ENCODE results near the gene LAMC3. TPM values are rescaled to one million over a fixed set of nuclear protein-coding genes. Genes with fewer than 3 reads are reported as not detected.

Gene LAMC3
- total RNA-seq, 1 experiment from 2014 or later, result not detected

GRCh38 chr9:131050831-131051230 lies 41.9 kb downstream of the LAMC3 start:
- Histone ChIP-seq H2AFZ (ENCODE audit: low read length) (no peak overlapping the region), H3K27me3 (ENCODE audit: low read length) (no peaks in the 10 kb centered on the region), H4K20me1 (ENCODE audit: insufficient read depth, low read depth, low read length) (no peaks in the 10 kb centered on the region)

DNA sequence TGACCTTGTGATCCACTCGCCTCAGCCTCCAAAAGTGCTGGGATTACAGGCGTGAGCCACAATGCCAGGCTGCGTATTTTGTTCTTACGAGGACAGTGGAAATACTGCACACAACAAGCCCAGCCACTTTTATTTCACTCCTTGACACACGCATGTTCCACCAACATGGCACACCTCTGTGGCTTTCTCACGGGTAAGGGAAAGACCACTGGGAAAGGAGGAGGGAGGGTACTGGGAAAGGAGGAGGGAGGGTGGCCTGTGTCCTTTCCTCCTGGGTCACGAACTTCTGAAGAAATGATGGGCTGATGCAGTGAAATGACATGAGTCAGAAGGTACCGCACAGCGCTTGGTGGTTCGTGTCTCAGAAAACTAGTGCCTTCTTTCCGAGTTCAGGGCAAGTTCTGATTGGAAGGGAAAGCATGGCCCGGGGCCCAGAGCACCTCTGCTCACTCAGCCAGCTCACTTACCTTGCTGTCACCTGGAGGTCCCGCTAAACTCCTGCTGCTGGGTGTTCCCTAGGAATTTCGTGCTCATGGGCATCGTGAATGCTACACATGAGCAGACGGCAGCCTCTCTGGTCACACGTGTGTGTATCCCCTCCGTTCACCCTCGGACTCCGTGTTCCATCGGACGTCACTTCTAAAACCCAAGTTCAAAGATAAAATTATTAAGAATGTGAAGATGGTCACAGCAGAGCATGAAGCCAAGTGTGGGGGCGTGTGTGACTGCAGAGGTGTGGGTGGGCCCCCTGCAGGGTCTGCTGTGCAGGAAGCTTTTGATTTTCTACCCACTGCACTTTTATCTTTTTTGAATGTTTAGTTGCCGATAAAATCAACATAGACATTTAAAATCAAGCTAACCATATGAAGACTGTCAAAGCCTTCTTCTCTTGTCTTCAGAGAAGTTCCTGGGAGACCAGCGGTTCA lies 42.9 kb downstream of the LAMC3 start:
- H3K9ac ChIP-seq (ENCODE audit: low read length), result no peak overlapping the region

More at GRCh38 chr9:131050831-131051230, 41.9 kb downstream of the LAMC3 start:
- H3K4me1 ChIP-seq (ENCODE audit: low read length), result no peaks in the 10 kb centered on the region
- no peak overlapping the region for H3K27ac ChIP-seq (ENCODE audit: low read length)
- H3K4me3 ChIP-seq (ENCODE audit: low read length), result no peak overlapping the region
- H3K9me3 ChIP-seq (ENCODE audit: low read length), result no peaks in the 10 kb centered on the region
- no peaks in the 10 kb centered on the region for H3K9me2 ChIP-seq (replicated peaks; ENCODE audit: insufficient read depth, low read length)
- no peaks in the 10 kb centered on the region for H3K36me3 ChIP-seq (ENCODE audit: insufficient read depth, low read length)
- H3K4me2 ChIP-seq (ENCODE audit: low read depth, low read length, poor library complexity, severe bottlenecking), result no peak overlapping the region
- DNase-seq, result no peak
- H3K9ac ChIP-seq (ENCODE audit: low read length), result no peak overlapping the region
- H3K79me2 ChIP-seq (ENCODE audit: low read length), result no peaks in the 10 kb centered on the region

GRCh38 chr9:131053896-131054295 lies 44.9 kb downstream of the LAMC3 start:
- Histone ChIP-seq H2AFZ (ENCODE audit: low read length) (no peak overlapping the region), H3K36me3 (ENCODE audit: insufficient read depth, low read length) (no peaks in the 10 kb centered on the region), H3K27me3 (ENCODE audit: low read length) (no peaks in the 10 kb centered on the region), H3K9ac (ENCODE audit: low read length) (no peak overlapping the region), H3K9me2 (replicated peaks; ENCODE audit: insufficient read depth, low read length) (no peaks in the 10 kb centered on the region), H3K9me3 (ENCODE audit: low read length) (no peaks in the 10 kb centered on the region), H3K4me1 (ENCODE audit: low read length) (no peaks in the 10 kb centered on the region), H3K27ac (ENCODE audit: low read length) (no peak overlapping the region), H3K79me2 (ENCODE audit: low read length) (no peaks in the 10 kb centered on the region), H3K4me3 (ENCODE audit: low read length) (no peak overlapping the region), H4K20me1 (ENCODE audit: insufficient read depth, low read depth, low read length) (no peaks in the 10 kb centered on the region), H3K4me2 (ENCODE audit: low read depth, low read length, poor library complexity, severe bottlenecking) (no peak overlapping the region)
- DNase-seq, result no peak

More for the DNA sequence above, 42.9 kb downstream of the LAMC3 start:
- Histone ChIP-seq H3K27ac (ENCODE audit: low read length) (no peak overlapping the region), H3K9me3 (ENCODE audit: low read length) (no peaks in the 10 kb centered on the region), H3K4me1 (ENCODE audit: low read length) (no peaks in the 10 kb centered on the region), H4K20me1 (ENCODE audit: insufficient read depth, low read depth, low read length) (no peaks in the 10 kb centered on the region), H3K36me3 (ENCODE audit: insufficient read depth, low read length) (no peaks in the 10 kb centered on the region), H3K4me3 (ENCODE audit: low read length) (no peak overlapping the region), H3K9me2 (replicated peaks; ENCODE audit: insufficient read depth, low read length) (no peaks in the 10 kb centered on the region), H3K27me3 (ENCODE audit: low read length) (no peaks in the 10 kb centered on the region), H2AFZ (ENCODE audit: low read length) (no peak overlapping the region), H3K4me2 (ENCODE audit: low read depth, low read length, poor library complexity, severe bottlenecking) (no peak overlapping the region), H3K79me2 (ENCODE audit: low read length) (no peaks in the 10 kb centered on the region)
- no peak for DNase-seq

GRCh38 chr9:131056781-131057506 lies 48.0 kb downstream of the LAMC3 start:
- Histone ChIP-seq H3K9ac (ENCODE audit: low read length) (no peak overlapping the region), H3K9me2 (replicated peaks; ENCODE audit: insufficient read depth, low read length) (no peaks in the 10 kb centered on the region), H3K27me3 (ENCODE audit: low read length) (no peaks in the 10 kb centered on the region), H3K27ac (ENCODE audit: low read length) (no peak overlapping the region), H3K36me3 (ENCODE audit: insufficient read depth, low read length) (no peaks in the 10 kb centered on the region), H2AFZ (ENCODE audit: low read length) (no peak overlapping the region), H3K4me1 (ENCODE audit: low read length) (no peaks in the 10 kb centered on the region), H4K20me1 (ENCODE audit: insufficient read depth, low read depth, low read length) (no peaks in the 10 kb centered on the region), H3K9me3 (ENCODE audit: low read length) (no peaks in the 10 kb centered on the region), H3K4me3 (ENCODE audit: low read length) (no peak overlapping the region), H3K79me2 (ENCODE audit: low read length) (no peaks in the 10 kb centered on the region), H3K4me2 (ENCODE audit: low read depth, low read length, poor library complexity, severe bottlenecking) (no peak overlapping the region)
- DNase-seq, result no peak

GRCh38 chr9:131060900-131061630 lies 52.1 kb downstream of the LAMC3 start:
- H3K9me3 ChIP-seq (ENCODE audit: low read length), result no peaks in the 10 kb centered on the region
- H3K36me3 ChIP-seq (ENCODE audit: insufficient read depth, low read length), result no peaks in the 10 kb centered on the region
- no peak overlapping the region for H3K4me2 ChIP-seq (ENCODE audit: low read depth, low read length, poor library complexity, severe bottlenecking)
- no peaks in the 10 kb centered on the region for H3K79me2 ChIP-seq (ENCODE audit: low read length)
- H3K9ac ChIP-seq (ENCODE audit: low read length), result no peak overlapping the region
- no peak for DNase-seq
- H3K4me3 ChIP-seq (ENCODE audit: low read length), result no peak overlapping the region
- H4K20me1 ChIP-seq (ENCODE audit: insufficient read depth, low read depth, low read length), result no peaks in the 10 kb centered on the region
- no peaks in the 10 kb centered on the region for H3K9me2 ChIP-seq (replicated peaks; ENCODE audit: insufficient read depth, low read length)
- H3K27ac ChIP-seq (ENCODE audit: low read length), result no peak overlapping the region
- no peaks in the 10 kb centered on the region for H3K4me1 ChIP-seq (ENCODE audit: low read length)
- H3K27me3 ChIP-seq (ENCODE audit: low read length), result no peaks in the 10 kb centered on the region
- H2AFZ ChIP-seq (ENCODE audit: low read length), result no peak overlapping the region

- no peak overlapping the region for H3K4me3 ChIP-seq (ENCODE audit: low read length)
- no peak overlapping the region for H2AFZ ChIP-seq (ENCODE audit: low read length)
- no peaks in the 10 kb centered on the region for H3K36me3 ChIP-seq (ENCODE audit: insufficient read depth, low read length)
- no peaks in the 10 kb centered on the region for H3K79me2 ChIP-seq (ENCODE audit: low read length)
- no peaks in the 10 kb centered on the region for H3K9me3 ChIP-seq (ENCODE audit: low read length)
- H4K20me1 ChIP-seq (ENCODE audit: insufficient read depth, low read depth, low read length), result no peaks in the 10 kb centered on the region
- H3K9me2 ChIP-seq (replicated peaks; ENCODE audit: insufficient read depth, low read length), result no peaks in the 10 kb centered on the region
- no peak overlapping the region for H3K27ac ChIP-seq (ENCODE audit: low read length)
- H3K4me1 ChIP-seq (ENCODE audit: low read length), result no peaks in the 10 kb centered on the region
- no peak for DNase-seq
- no peak overlapping the region for H3K9ac ChIP-seq (ENCODE audit: low read length)
- H3K4me2 ChIP-seq (ENCODE audit: low read depth, low read length, poor library complexity, severe bottlenecking), result no peak overlapping the region
- H3K27me3 ChIP-seq (ENCODE audit: low read length), result no peaks in the 10 kb centered on the region
Measured at GRCh38 chr9:131062969-131063368, 54.0 kb downstream of the LAMC3 start.

DNA sequence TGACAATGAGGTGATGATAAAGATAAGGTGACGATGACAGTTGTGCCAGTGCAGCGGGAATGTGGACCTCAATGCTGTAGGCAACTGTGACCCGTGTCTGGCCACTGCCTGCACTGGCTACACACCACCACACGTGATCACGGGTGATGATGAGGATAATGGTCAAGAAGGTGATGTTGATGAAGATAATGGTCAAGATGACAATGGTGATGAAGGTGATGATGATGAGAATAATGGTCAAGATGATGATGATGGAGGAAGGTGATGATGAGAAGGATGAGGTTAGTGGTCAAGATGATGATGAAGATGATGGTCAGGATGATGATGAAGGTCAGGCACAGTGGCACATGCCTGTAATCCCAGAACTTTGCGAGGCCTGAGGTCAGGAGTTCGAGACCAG lies 56.6 kb downstream of the LAMC3 start:
- H3K4me1 ChIP-seq (ENCODE audit: low read length), result no peaks in the 10 kb centered on the region
- H4K20me1 ChIP-seq (ENCODE audit: insufficient read depth, low read depth, low read length), result no peaks in the 10 kb centered on the region
- H3K27me3 ChIP-seq (ENCODE audit: low read length), result no peaks in the 10 kb centered on the region
- no peak overlapping the region for H3K4me3 ChIP-seq (ENCODE audit: low read length)
- DNase-seq, result no peak
- H3K4me2 ChIP-seq (ENCODE audit: low read depth, low read length, poor library complexity, severe bottlenecking), result no peak overlapping the region
- no peak overlapping the region for H2AFZ ChIP-seq (ENCODE audit: low read length)
- no peaks in the 10 kb centered on the region for H3K79me2 ChIP-seq (ENCODE audit: low read length)
- H3K9me2 ChIP-seq (replicated peaks; ENCODE audit: insufficient read depth, low read length), result no peaks in the 10 kb centered on the region
- H3K27ac ChIP-seq (ENCODE audit: low read length), result no peak overlapping the region
- H3K9me3 ChIP-seq (ENCODE audit: low read length), result no peaks in the 10 kb centered on the region
- H3K36me3 ChIP-seq (ENCODE audit: insufficient read depth, low read length), result no peaks in the 10 kb centered on the region
- H3K9ac ChIP-seq (ENCODE audit: low read length), result no peak overlapping the region

- H3K36me3 ChIP-seq (ENCODE audit: insufficient read depth, low read length), result no peaks in the 10 kb centered on the region
- H3K27me3 ChIP-seq (ENCODE audit: low read length), result no peaks in the 10 kb centered on the region
- H3K9ac ChIP-seq (ENCODE audit: low read length), result no peak overlapping the region
- no peaks in the 10 kb centered on the region for H3K4me1 ChIP-seq (ENCODE audit: low read length)
- no peak for DNase-seq
- H3K79me2 ChIP-seq (ENCODE audit: low read length), result no peaks in the 10 kb centered on the region
- H3K9me2 ChIP-seq (replicated peaks; ENCODE audit: insufficient read depth, low read length), result no peaks in the 10 kb centered on the region
- no peak overlapping the region for H3K4me2 ChIP-seq (ENCODE audit: low read depth, low read length, poor library complexity, severe bottlenecking)
- no peaks in the 10 kb centered on the region for H3K9me3 ChIP-seq (ENCODE audit: low read length)
- H3K4me3 ChIP-seq (ENCODE audit: low read length), result no peak overlapping the region
- no peak overlapping the region for H2AFZ ChIP-seq (ENCODE audit: low read length)
- no peaks in the 10 kb centered on the region for H4K20me1 ChIP-seq (ENCODE audit: insufficient read depth, low read depth, low read length)
- H3K27ac ChIP-seq (ENCODE audit: low read length), result no peak overlapping the region
Measured at GRCh38 chr9:131067625-131068024, 58.7 kb downstream of the LAMC3 start.

Data from Karpas-422 (cell line).